ENCODE data around the gene RRP9.

The RRP9 gene

GRCh38 chr3:51953445-51953844 lies 11.7 kb upstream of the RRP9 start:
- no peak overlapping the region for H3K27ac ChIP-seq (replicated peaks)
- TF ChIP-seq POLR2AphosphoS5 (IDR thresholded peaks at IDR 0.05; ENCODE audit: low read depth) = no peak
- TF ChIP-seq GABPA (IDR thresholded peaks at IDR 0.05; ENCODE audit: low read depth) = peak; percentile 56; the same call in 1 of the 2 replicates
- peak; percentile 81 for TF ChIP-seq SPI1 (IDR thresholded peaks at IDR 0.05; ENCODE audit: borderline replicate concordance, low read depth)
- H3K27me3 ChIP-seq (ENCODE audit: insufficient read depth, poor library complexity, severe bottlenecking) = no peaks in the 10 kb centered on the region
- no peak overlapping the region for H3K4me3 ChIP-seq (replicated peaks; ENCODE audit: insufficient read depth, low read length)
- DNase-seq (ENCODE audit: low read depth in 1 of 2, low spot score in 1 of 2) = peak in 1 of 2 experiments; percentile 78

- no peak for TF ChIP-seq GABPA (IDR thresholded peaks at IDR 0.05; ENCODE audit: low read depth)
- TF ChIP-seq, protein P1, sequence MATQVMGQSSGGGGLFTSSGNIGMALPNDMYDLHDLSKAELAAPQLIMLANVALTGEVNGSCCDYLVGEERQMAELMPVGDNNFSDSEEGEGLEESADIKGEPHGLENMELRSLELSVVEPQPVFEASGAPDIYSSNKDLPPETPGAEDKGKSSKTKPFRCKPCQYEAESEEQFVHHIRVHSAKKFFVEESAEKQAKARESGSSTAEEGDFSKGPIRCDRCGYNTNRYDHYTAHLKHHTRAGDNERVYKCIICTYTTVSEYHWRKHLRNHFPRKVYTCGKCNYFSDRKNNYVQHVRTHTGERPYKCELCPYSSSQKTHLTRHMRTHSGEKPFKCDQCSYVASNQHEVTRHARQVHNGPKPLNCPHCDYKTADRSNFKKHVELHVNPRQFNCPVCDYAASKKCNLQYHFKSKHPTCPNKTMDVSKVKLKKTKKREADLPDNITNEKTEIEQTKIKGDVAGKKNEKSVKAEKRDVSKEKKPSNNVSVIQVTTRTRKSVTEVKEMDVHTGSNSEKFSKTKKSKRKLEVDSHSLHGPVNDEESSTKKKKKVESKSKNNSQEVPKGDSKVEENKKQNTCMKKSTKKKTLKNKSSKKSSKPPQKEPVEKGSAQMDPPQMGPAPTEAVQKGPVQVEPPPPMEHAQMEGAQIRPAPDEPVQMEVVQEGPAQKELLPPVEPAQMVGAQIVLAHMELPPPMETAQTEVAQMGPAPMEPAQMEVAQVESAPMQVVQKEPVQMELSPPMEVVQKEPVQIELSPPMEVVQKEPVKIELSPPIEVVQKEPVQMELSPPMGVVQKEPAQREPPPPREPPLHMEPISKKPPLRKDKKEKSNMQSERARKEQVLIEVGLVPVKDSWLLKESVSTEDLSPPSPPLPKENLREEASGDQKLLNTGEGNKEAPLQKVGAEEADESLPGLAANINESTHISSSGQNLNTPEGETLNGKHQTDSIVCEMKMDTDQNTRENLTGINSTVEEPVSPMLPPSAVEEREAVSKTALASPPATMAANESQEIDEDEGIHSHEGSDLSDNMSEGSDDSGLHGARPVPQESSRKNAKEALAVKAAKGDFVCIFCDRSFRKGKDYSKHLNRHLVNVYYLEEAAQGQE (IDR thresholded peaks at IDR 0.05; ENCODE audit: insufficient replicate concordance, low read depth) = no peak
- TF ChIP-seq CTCF (IDR thresholded peaks at IDR 0.05; ENCODE audit: insufficient read depth, low read length) = no peak
- no peak for TF ChIP-seq POLR2AphosphoS5 (IDR thresholded peaks at IDR 0.05; ENCODE audit: low read depth)
- no peak for TF ChIP-seq SPI1 (IDR thresholded peaks at IDR 0.05; ENCODE audit: borderline replicate concordance, low read depth)
- no peak for DNase-seq (ENCODE audit: low read depth in 1 of 2, low spot score in 1 of 2)
Measured at GRCh38 chr3:51950899-51951298, 9.2 kb upstream of the RRP9 start.

GRCh38 chr3:51949121-51949520 lies 7.4 kb upstream of the RRP9 start:
- no peak overlapping the region for H3K4me3 ChIP-seq (replicated peaks; ENCODE audit: insufficient read depth, low read length)

More at GRCh38 chr3:51950899-51951298, 9.2 kb upstream of the RRP9 start:
- Histone ChIP-seq H3K27me3 (ENCODE audit: insufficient read depth, poor library complexity, severe bottlenecking) (no peaks in the 10 kb centered on the region), H3K27ac (replicated peaks) (no peak overlapping the region), H3K4me3 (replicated peaks; ENCODE audit: insufficient read depth, low read length) (no peak overlapping the region)

More at GRCh38 chr3:51949121-51949520, 7.4 kb upstream of the RRP9 start:
- DNase-seq (ENCODE audit: low read depth in 1 of 2, low spot score in 1 of 2) = no peak
- no peak overlapping the region for H3K27ac ChIP-seq (replicated peaks)
- TF ChIP-seq, protein P1 (IDR thresholded peaks at IDR 0.05; ENCODE audit: insufficient replicate concordance, low read depth) = no peak
- no peak for TF ChIP-seq POLR2AphosphoS5 (IDR thresholded peaks at IDR 0.05; ENCODE audit: low read depth)
- TF ChIP-seq GABPA (IDR thresholded peaks at IDR 0.05; ENCODE audit: low read depth) = no peak
- no peak for TF ChIP-seq CTCF (IDR thresholded peaks at IDR 0.05; ENCODE audit: insufficient read depth, low read length)
- TF ChIP-seq SPI1 (IDR thresholded peaks at IDR 0.05; ENCODE audit: borderline replicate concordance, low read depth) = no peak
- H3K27me3 ChIP-seq (ENCODE audit: insufficient read depth, poor library complexity, severe bottlenecking) = no peaks in the 10 kb centered on the region
